NCI-H1417 treated with DMSO at 0.1 percent for 48 hours (cell line): Measurements from ENCODE around the gene LRRFIP1.
"Not testable (repeated sequence)": the region's sequence is repeated elsewhere in the genome, so short reads cannot be mapped to it uniquely, and the experiment has no call there.

Experiments
- DNase-seq: peaks from one replicate; lab custom pipeline; 2025; lab: John Stamatoyannopoulos, UW

The LRRFIP1 gene

GRCh38 chr2:237686659-237687136 lies 59.3 kb downstream of the LRRFIP1 start:
- DNase-seq, result no peak

GRCh38 chr2:237688081-237688480 lies 60.7 kb downstream of the LRRFIP1 start:
- no peak for DNase-seq

DNA sequence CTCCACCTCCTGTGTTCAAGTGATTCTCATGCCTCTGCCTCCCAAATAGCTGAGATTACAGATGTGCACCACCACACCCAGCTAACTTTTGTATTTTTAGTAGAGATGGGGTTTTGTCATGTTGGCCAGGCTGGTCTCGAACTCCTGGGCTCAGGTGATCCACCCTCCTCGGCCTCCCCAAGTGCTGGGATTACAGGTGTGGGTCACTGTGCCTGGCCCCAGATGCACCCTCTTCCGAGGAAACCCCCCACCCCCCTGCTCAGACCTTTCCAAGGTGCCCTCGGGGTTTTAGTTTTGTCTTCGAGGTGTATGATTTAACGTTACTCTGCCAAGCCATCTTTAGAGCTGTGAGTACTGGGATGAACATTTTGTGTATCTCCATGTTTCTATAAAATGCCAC lies 61.2 kb downstream of the LRRFIP1 start:
- DNase-seq, result not testable (repeated sequence)

DNA sequence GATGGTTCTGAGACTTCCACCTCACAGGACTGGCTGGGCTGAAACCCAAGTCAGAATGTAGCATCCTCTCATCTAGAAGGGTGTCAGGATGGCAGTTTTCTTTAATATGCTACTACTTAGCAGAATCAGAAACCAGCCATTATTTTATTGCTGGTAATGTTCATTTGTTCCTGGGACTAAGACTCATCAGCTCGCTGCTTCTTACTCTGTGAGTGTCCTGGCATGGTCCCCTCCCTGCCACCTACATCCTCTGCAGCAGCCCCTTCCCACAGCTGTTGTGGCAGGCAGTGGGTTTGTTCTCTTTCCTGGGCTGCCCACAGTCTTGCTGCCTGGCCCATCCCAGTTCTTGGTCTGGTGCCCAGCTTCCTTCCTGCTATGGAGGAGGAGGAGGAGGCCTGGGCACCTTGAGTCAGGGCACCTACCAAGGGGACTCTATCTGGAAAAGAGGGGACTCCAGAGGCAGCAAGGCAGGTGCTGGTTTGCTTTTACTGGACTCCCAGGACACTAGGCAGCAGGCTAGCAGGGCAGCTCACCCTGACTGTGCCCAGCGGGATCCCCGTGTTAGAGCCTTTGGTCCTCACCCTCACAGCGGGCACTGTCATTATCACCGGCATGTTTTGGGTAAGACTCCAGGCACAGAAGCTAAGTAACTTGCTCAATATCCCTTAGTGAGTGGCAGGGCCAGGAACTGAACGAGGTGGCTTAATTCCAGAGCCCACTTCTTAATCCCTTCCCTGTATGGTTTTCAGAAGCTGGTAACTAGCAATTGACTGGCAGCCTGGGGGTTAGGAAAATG lies 62.1 kb downstream of the LRRFIP1 start:
- no peak for DNase-seq

- DNase-seq, result peak; percentile 21
Observed at GRCh38 chr2:237691029-237691907, 63.9 kb downstream of the LRRFIP1 start.

DNA sequence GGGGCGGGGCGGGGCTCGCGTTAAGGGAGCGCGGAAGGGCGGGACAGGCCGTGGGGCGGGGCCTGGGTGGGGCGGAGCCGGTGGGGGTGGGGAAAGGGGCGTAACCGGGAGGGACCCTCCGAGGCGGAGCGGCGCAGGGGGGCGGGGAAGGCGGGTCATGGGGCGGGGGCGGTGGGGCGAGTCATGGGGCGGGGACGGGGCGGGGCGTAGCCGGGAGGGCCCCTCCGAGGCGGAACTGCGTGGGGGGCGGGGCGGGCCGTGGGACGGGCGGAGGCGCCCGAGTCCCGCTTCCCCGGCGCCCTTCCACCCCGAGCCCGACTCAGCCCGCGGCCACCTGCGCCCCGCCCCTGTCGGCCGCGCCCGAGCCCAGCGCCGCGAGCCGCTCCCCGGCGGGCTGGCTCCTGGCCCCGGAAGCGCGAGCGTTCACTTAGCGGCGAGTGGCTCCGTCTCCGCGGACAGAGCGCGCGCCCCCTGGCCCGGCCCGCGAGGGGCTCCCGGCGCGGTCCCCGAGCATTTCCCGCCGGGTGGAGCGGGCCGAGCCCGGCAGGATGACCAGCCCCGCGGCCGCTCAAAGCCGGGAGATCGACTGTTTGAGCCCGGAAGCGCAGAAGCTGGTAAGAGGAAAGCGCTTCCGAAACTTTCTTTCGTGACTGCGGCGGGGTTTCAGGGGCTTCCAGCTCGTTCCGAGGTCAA lies 64.7 kb downstream of the LRRFIP1 start:
- DNase-seq, result no peak

- DNase-seq, result no peak
Observed at GRCh38 chr2:237692601-237693290, 65.4 kb downstream of the LRRFIP1 start.

- no peak for DNase-seq
Observed at GRCh38 chr2:237693291-237693994, 66.1 kb downstream of the LRRFIP1 start.

DNA sequence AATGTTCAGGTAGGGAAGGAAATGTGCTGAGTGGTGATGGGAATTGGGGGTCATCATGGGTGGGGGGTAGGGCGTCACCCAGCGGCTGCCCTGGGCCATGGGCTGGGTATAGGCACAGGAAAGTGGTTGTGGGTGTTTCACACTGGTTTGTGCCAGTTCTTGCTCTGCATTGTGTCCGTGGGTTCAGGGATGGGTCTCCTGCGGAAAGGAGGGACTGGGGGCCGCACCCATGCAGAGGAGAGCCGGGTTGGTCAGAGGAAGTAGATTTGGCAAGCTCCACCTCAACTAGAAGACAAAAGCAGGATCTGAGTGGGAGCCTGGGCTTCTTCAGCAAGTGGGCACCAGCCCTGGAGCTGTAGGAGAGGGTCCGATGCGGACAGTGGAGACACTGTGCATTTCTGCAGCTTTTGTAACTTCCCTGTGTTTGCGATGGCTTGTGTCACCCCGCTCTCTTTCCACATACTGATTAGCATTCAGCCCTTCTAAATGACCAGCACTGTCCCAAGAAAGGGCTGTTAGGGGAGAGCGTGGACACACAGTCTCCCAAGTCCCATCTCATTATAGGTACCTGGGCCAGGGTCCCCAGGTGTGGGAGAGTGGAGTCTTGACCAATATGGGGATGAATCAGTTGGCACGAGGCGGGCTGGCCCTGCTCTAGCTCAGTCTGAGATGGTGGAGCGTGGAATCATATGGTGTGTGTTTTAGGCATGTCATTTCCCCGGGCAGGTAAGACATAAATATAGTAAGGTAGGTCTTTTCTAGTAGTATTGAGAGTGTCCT lies 67.2 kb downstream of the LRRFIP1 start:
- DNase-seq, result no peak

DNA sequence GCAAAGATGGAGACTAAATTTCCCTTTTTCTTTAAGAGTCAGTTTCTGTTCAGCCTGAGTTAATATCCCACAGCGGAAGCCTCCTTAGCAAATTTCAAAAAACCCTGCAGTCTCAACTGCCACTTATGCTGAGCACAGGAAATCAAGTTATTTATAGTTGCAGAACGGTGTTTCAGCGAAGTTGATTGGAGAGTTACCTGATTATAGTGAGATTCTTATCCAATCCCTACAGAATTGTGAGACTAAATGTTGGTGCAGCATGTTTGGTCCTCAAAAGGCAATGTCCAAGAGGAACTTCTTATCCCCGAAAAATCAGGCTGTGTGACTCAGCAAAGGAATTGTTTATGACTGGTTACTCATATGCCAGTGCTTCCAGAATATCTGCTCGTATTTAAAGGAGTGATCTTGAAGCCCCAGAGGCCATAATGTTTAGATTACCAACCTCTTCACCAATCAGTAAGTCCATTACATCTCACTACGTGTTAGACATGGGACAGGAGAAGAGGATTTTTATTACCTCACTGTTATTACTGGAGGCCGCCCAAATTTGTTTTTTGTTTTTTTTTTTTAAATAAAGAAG lies 67.9 kb downstream of the LRRFIP1 start:
- no peak for DNase-seq

DNA sequence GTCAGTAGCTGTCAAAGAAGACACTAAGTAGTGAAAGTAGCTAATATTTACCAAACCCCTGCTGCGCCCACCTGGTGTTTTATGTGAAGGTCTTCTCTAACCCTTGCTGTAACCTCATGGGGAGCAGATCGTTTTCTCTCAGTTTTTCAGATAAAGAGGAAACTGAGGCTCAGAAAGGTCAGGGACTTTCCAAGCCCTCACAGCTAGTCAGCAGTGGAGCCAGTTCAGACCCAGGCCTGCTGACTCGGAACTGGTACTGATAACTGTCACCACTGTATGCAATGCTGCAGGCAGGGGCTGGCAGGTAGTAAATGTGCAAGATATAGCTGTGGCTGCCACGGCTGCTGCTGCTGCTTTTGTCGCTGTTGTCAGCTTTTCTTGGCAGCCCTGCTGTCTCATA lies 69.1 kb downstream of the LRRFIP1 start:
- no peak for DNase-seq

- no peak for DNase-seq
Observed at GRCh38 chr2:237697586-237698357, 70.4 kb downstream of the LRRFIP1 start.

GRCh38 chr2:237698358-237698694 lies 70.9 kb downstream of the LRRFIP1 start:
- no peak for DNase-seq

GRCh38 chr2:237699870-237700511 lies 72.6 kb downstream of the LRRFIP1 start:
- no peak for DNase-seq

DNA sequence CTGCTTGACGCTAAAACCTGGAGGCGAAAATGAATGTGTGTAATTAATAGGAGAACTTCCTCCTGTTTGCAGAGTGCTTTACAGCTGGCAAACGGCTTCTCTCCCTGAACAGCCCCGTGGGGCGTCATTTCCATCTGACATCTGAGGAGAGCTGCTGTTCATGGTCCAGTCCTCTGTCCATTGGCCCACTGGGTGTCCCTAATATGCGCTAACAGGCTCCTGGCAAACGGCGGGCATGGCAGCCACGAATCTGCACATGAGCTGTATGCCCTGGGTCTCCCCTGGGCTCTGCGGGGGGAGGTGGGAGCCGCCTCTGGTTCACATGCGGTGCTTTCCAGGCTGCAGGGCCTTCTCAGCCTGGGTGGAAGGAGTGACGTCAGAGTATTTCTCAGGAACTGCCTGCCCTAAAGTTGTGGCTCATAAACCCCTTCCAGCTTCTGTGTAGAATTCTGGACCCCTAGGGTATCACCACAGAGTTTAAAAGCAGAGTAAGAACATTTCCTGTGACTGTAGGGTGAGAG lies 73.2 kb downstream of the LRRFIP1 start:
- DNase-seq, result peak; percentile 71

GRCh38 chr2:237701033-237701858 lies 73.9 kb downstream of the LRRFIP1 start:
- DNase-seq, result no peak

- DNase-seq, result no peak
Observed at GRCh38 chr2:237701859-237702390, 74.5 kb downstream of the LRRFIP1 start.
